Measurements from ENCODE around the gene STK16.

The STK16 gene

GRCh38 chr2:219210196-219210885 lies 34.9 kb upstream of the STK16 start:
- TF ChIP-seq CTCF (IDR thresholded peaks at IDR 0.05; ENCODE audit: extremely low read depth, missing control alignments), result no peak
- no peak for DNase-seq (ENCODE audit: low spot score)

- no peak for TF ChIP-seq CTCF (IDR thresholded peaks at IDR 0.05; ENCODE audit: extremely low read depth, missing control alignments)
- DNase-seq (ENCODE audit: low spot score), result no peak
Observed at GRCh38 chr2:219210886-219211362, 34.4 kb upstream of the STK16 start.

GRCh38 chr2:219213026-219213415 lies 32.3 kb upstream of the STK16 start:
- no peak for DNase-seq (ENCODE audit: low spot score)
- TF ChIP-seq CTCF (IDR thresholded peaks at IDR 0.05; ENCODE audit: extremely low read depth, missing control alignments), result no peak

GRCh38 chr2:219213486-219214071 lies 31.7 kb upstream of the STK16 start:
- TF ChIP-seq CTCF (IDR thresholded peaks at IDR 0.05; ENCODE audit: extremely low read depth, missing control alignments), result no peak
- no peak for DNase-seq (ENCODE audit: low spot score)

- DNase-seq (ENCODE audit: low spot score), result no peak
- TF ChIP-seq CTCF (IDR thresholded peaks at IDR 0.05; ENCODE audit: extremely low read depth, missing control alignments), result no peak
Observed at GRCh38 chr2:219214141-219214540, 31.1 kb upstream of the STK16 start.

GRCh38 chr2:219214786-219215185 lies 30.5 kb upstream of the STK16 start:
- TF ChIP-seq CTCF (IDR thresholded peaks at IDR 0.05; ENCODE audit: extremely low read depth, missing control alignments), result no peak

GRCh38 chr2:219215871-219216534 lies 29.3 kb upstream of the STK16 start:
- TF ChIP-seq CTCF (IDR thresholded peaks at IDR 0.05; ENCODE audit: extremely low read depth, missing control alignments), result no peak
- DNase-seq (ENCODE audit: low spot score), result no peak

More at GRCh38 chr2:219214786-219215185, 30.5 kb upstream of the STK16 start:
- no peak for DNase-seq (ENCODE audit: low spot score)

Data from GM20000 (cell line).